GM13976 (cell line): ENCODE measurements around the gene DYNC1LI1.

Experiments
- DNase-seq: peaks from one replicate; pipeline ENCODE4 v3.0.0; 2012; ENCODE audit warnings: low spot score
- CTCF ChIP-seq: IDR thresholded peaks from 2 replicates; pipeline ENCODE4 v1.5.1; 2012; ENCODE audit warnings: borderline replicate concordance, mild to moderate bottlenecking; ENCODE audit not compliant: insufficient read depth; ENCODE audit errors: extremely low read depth, missing control alignments, control extremely low read depth
- in situ Hi-C: fragments of 300-500 bp; cut with MboI; formaldehyde crosslinking; loops from one replicate; pipeline ENCODE4 v1.12.0; 2022; ENCODE audit warnings: low sequenced_read_pairs, mixed read lengths, inconsistent platforms; ENCODE audit not compliant: unreplicated experiment

DYNC1LI1 gene

GRCh38 chr3:32501783-32502117, 68.9 kb downstream of the DYNC1LI1 start:
- in situ Hi-C loops: loop anchor here (25.0 kb wide), 1 partner anchor 436 kb away; no protein-coding TSS in a partner anchor
- no peak for TF ChIP-seq CTCF
- no peak for DNase-seq

GRCh38 chr3:32500880-32501782, 69.5 kb downstream of the DYNC1LI1 start:
- no peak for DNase-seq
- no peak for TF ChIP-seq CTCF
- in situ Hi-C loops: loop anchor here (25.0 kb wide), 1 partner anchor 436 kb away; no protein-coding TSS in a partner anchor

GRCh38 chr3:32500231-32500630, 70.4 kb downstream of the DYNC1LI1 start:
- no peak for DNase-seq
- TF ChIP-seq CTCF: no peak
- in situ Hi-C loops: loop anchor here (25.0 kb wide), 1 partner anchor 437 kb away; no protein-coding TSS in a partner anchor

- no peak for DNase-seq
- in situ Hi-C loops: no loop called here
- no peak for TF ChIP-seq CTCF
These were observed 71.1 kb downstream of the DYNC1LI1 start for GRCh38 chr3:32499585-32499984.

DNA sequence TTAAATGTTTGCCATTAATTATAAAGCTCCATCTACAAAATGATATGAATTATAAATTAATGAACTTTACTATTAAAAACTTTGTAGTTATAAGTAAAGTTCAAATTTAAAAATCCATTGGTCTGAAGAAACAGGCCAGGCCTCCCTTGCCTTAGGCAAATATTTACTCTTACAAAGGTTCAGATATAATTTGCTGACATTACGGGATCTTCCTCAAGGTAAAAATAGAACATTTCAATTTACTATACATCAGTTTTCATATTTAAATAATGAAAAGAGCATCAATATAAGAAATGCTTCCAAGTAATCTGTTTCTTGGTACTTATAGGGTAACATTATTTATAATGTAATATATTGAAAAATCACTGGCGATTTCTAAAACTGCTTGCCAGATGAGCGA, 71.7 kb downstream of the DYNC1LI1 start:
- in situ Hi-C loops: no loop called here
- TF ChIP-seq CTCF: no peak
- DNase-seq: no peak

DNA sequence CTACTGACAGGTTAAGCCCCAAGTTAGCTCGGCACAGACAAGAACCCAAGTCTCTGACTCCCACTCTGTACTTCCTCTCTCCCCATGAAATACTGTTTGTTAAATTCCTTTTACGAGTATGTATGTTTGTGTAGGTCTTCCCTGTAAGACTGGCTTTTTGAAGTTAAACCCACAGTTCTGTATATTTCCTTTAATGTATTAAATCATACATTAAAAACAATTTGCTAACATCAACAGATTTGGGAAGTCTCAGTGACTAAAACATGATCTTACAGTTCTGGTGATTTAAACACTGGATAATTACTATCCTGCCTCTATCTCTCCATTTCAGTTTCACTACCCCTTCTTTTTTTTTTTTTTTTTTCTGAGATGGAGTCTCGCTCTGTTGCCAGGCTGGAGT, 72.4 kb downstream of the DYNC1LI1 start:
- DNase-seq: no peak
- in situ Hi-C loops: no loop called here
- no peak for TF ChIP-seq CTCF
